GM19328 (cell line): ENCODE measurements around the gene NTM.

Experiments
- ATAC-seq: cut with Tn5 transposase; IDR thresholded peaks from one replicate; pipeline ENCODE4 v1.9.1; 2021; ENCODE audit warnings: mild to moderate bottlenecking, moderate library complexity; ENCODE audit not compliant: unreplicated experiment

Gene NTM

DNA sequence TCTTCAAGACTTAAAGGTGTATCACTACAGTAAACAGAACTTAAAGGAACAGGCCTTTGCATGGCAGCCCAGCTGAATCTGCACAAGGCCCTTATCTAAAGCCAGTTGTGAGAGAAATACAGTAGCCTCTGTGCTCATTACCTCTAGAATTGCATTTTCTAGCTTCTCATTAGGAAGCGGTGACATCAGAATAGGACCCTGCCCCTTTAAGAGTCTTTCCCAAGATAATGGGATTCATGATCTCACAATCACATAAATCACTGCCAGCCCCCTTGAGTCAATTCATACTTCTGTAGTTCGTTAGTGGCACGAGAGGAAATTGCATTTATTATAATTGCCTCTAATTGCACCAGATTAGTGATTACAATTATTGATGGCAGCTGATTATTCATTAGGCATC is 170.3 kb downstream of the NTM start:
- ATAC-seq = no peak

DNA sequence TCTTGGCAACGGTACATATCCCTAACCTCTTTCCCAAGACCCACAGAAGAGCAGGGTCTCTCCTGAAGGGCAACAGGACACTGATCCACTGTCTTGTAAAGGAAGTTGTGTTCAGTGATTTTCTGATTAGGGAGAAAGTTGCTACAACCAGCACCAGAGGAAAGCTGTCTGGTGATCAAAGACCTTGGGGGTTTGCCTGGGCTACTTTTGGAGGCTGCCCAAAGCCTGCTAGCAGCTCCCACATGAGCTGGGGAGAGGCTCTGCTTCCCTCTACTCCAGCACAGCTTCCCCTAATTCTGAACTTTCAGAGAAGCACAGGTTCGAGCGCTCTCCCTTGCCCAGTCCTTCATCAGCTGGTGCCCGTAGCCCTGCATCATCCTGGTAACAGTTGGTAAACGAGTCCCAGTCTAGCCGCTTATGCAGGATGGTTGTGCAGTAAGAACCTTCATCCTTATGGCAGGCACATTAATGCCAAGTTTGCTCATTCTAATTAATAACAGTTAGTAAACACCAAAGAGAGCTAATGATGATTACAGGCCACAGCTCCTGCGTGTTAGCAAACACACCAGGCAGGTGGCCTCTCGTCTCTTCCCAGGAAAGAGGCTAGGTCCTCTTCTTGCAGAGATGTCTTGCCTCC is 173.1 kb downstream of the NTM start:
- no peak for ATAC-seq

DNA sequence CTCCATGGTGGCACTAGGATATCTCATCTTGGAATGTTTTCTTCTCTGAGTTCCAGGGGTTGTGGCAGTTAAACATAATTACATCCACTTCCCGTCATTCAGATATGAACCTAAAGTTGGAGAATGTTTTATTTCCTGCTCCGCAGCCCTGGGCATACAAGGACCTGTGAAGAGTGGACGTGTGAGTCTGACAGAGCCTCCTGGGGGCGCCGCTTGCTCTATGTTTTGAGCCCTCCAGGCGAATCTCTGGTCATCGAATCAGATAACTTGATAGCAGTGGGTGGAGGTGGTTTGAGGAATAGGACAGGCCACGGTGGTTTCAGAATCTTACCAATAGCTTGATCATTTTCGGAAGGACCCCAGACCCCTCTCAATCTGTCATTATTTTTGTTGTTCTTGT is 174.2 kb downstream of the NTM start:
- ATAC-seq = no peak

DNA sequence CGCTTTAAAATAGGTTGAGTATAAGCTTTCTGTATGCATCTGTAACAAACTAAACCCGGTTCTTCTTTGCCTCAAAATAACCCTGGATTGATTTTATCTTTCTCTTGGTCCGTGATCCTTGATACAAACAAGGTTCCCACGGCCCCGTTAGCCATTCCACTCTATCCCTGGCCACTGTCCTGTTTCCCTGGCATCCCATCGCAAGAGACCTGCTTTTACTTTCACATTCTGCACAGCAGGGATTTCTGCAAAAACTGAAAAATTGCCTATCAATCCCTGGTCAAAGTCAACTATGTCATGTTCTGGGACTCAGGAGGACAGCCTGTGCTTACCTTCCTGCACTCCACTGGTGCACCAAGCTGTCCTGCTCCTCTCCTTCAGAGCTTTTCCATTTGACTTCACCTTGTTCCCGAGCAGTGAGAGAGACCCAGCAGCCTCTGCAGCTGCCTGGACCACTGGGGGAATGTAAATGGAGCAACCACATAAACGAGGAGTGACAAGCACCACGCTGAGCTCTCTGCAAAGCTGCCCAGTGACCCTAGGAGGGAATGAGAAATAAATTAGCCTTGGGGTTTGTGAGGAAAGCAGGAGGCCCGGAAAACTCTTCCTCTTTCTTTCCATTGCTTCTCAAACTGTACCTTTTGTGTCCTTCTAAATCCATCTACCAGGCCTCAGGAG is 175.9 kb downstream of the NTM start:
- ATAC-seq = no peak

DNA sequence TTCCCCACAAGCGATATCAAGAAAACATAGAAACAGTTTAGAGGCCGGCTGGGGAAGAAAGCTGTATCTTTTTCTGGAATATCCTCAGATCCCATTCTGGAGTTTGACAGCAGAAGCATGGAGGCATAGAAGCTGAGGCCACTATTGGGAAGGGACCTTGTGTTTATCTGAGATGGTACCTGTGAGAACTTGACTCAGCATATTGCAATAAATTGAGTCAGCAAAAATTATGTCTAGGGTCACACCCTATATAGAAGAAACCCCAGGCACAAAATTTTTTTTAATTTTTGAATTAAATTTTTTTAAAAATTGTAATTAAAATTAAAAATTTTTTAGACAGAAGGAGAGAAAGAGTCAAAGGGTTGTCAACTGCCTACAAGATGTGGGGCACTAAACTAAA is 178.7 kb downstream of the NTM start:
- ATAC-seq = no peak

DNA sequence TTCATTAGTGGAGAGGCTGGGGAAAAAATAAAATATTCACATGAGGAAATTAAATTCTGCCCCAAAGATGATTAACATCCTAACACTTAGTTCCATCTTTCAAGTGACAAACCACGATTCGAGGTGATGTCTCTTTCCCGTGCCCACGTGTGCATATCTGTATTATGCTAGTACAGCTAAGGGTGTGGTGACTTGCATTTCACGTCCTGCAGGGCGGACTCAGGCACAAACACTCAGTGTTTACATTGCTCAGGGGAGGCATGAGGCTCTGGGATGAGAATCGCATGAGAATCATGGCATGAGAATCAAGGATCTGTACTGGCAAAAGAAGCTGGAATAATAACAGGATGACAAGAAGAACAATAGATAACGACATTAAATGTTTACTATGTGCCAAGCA is 179.4 kb downstream of the NTM start:
- no peak for ATAC-seq

DNA sequence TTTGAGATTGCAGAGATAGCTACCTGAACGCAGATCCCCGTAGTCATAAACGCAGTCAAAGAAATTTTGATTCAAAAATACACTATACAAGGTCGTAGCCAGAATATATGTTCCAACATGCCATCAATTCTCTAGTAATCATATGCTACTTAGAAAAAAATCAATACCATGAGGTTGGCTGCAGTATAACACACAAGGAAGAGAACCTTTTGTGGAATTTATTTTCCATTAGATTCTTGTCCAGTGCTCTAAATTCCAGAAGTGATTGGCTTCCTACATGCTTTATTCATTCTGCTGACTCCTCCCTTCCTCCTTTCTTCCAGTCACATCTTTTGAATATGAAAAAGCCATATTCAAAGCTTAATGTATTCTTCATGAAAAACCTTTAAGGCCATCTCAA is 189.9 kb downstream of the NTM start:
- no peak for ATAC-seq

DNA sequence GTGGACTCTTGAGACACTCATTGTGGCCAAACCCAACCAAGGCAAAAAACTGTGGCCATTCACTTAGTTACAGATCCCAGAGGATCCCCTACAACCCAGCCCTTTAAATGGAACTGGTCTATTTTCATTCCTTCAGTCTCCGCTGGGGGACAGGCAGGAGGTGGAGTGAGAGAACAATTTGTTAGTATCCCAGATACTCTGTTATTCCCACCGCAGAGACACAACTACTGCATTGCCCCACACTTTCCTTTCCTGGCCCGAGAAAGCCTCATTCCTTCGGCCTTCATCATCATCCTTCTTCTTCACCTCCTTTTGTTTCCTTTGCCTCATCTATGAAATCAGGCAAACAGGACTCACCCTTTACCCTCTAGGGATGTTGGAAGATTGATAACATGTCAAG is 191.1 kb downstream of the NTM start:
- ATAC-seq = no peak

DNA sequence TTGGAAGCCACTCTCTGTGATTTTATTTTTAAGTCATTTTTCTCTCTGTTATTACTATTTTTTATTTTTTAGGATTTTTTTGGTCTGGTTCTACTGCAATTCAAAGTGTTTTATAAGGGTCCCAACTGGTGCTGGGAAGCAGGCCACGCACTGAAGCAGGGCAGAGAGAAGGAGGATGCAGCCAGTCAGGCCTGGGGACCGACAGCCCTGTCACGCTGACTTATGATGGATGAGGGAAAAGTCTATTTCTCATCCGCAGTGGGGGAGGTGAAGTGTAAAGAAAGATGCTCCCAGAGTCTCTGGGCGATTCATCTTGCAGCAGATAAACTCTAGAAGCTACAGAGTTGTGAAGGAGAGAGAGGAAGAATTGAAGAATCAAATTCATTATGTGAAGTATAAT is 191.6 kb downstream of the NTM start:
- no peak for ATAC-seq

DNA sequence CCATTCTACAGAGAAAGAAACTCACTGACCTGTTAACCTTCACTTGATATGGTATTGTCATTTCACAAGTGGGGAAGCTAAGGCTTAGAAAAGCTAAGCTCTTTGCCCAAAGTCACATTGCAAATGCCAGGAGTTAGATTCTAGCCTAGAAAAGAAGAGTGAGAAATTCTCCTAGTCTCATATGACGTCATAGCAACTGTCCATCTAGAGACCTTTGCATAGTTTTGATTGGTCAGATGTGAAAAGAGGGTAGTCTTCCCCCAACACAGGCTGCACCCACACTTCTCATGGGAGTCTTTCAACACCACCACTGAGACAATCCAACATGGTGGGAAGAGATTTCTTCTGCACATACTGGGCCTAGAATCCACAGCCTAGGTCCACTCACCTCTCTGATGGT is 197.9 kb downstream of the NTM start:
- no peak for ATAC-seq

DNA sequence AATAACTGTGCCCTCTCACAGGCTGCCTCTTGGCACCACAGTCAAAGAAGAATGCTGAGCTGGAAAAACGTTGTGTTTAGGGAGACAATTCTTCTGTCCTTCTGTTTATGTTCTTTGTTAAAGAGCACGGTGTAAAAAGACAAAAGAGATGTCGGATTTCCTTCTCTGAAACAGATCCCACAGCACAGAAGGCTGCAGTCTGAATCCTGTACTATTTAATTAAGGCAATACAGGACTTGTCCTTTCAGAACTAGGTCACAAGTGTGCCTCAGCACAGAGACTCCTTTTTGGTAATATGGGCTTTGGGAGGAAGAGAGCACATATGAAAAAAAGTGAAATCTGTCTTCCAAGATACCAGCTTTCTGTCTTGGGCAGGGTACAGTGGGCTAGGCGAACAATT is 201.2 kb downstream of the NTM start:
- no peak for ATAC-seq

DNA sequence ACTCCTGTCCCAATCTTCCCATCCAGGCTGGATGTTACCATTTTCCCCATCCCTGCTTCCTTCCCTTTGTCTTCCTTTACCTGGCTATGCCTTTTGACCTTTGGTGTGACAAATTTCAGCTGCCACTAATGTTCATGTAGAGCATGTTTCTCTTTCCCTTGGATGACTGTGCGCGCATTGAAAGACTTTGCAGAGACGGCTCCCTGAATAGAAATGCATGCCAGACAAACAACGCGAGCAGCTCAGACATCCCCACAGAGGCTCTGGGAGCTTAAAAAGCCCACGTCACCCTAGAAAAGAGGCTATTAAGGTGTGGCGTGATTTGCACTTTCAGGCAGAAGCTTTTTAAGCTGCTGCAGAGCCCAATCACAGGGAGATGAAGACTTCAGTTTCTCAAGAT is 202.0 kb downstream of the NTM start:
- no peak for ATAC-seq

DNA sequence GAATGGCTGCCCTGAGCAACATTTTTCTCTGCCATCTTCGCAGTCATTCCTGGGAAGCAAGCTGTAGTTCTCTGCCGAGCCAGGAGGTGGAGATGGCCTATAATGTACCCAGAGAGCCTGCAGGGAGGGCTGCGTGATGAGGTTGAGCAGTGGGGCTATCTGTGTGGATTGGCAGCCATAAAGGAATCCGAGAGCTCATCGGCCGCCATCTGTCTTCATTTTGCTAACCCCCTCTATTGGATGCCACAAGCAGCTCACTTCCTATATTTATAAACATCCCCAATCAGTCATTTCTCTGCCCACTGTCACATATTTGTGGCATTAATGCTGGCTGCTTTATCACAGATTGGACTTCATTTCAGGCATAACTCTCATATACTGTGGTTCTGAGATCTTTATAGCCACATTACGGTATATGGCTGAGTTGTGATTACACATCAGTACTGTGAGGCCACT is 209.5 kb downstream of the NTM start:
- ATAC-seq = no peak

DNA sequence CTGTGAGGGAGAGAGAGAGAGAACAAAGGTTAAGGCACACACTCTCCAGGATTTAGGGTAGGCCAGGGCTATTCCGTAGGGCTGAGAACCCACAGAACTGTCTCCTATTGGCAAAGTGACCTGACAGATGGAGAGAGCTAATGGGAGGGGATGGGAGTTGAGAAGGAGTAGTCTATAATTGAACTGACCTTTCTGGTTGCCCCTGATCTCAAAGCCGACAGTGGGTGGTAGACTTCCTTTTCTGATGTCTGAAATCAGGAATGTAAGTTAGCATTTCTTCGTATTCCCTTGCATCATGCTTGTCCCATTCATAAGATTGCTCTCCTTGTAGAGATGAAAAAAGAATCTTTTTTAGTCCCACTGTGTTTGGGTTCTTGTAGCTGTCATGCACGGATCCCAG is 210.1 kb downstream of the NTM start:
- ATAC-seq = no peak

DNA sequence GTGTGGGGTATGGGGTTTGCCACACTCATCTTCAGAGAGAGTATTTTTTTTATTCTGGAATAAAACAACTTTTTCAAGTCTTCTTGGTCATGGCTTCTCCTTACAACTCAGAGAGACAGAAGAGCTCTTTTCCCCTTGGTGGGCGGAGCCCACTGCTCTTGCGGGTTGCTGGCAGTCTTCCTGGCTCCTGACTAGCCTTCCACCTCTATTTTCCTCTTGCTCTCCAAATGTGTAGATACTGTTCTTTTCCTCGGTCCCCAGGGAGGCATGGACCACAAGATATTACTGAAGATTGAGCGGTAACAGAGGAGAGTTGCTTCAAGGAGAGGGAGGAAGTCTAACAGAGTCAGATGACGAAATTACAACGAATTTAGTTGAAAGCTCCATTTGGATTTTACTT is 210.6 kb downstream of the NTM start:
- no peak for ATAC-seq

DNA sequence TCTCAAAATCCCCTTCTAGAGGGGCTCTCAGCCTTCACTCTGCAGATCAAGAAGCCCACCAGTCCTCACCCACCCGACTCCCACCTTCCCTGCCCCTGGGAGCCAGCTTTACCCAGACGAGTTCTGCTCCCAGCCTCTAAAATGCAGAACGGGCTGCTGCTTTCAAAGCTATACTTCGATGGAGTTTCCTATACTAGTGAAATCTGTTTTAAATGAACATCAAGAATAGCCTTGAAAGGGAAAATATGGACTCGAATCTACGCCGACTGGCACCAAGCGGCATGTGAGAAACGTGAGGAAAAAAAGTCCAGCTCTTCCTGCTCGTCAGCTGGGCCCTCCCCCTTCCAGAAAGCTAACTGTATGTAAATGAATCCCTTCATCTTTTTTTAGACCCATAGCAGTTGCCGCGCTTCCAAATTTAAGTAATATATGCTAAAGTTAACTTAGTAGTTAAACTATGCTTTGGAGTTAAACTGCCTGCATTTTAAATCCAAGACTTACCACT is 211.7 kb downstream of the NTM start:
- ATAC-seq = no peak

DNA sequence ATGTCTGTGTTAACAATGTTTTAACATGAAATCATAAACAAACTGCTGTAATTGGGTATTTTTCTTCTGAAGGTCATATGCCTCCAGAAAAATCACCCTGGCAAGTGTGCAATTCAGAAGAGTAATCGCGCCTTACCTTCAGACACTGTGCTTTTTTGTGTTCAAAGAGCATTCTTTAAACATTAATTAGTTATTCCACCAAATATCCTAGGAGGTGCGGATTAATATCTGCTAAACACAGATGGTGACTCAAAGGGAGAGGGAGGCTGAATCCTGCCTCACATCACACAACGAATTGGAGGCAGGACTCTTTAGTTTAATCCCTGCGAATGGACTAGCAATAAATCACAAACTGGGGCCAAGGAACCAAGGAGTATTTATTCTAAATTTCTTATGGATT is 213.0 kb downstream of the NTM start:
- ATAC-seq = no peak

DNA sequence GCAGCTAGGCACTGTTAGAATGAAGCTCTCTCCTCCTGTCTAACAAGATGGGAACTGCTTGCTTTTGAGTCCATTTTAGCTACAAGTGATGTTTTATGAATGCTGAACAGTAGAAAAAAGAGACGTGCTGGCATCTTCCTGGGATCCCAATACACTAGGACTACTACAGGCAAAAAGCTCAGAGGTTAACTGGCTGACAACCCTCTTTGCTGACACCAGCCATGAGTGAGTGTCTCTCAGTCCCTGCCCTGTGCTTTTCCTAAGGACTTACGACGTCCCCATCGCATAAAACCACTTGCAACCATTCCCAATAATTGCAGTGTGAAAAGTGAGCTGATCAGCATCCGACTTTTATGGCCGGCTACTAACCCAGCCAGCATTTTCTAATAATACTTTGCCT is 213.5 kb downstream of the NTM start:
- ATAC-seq = no peak

DNA sequence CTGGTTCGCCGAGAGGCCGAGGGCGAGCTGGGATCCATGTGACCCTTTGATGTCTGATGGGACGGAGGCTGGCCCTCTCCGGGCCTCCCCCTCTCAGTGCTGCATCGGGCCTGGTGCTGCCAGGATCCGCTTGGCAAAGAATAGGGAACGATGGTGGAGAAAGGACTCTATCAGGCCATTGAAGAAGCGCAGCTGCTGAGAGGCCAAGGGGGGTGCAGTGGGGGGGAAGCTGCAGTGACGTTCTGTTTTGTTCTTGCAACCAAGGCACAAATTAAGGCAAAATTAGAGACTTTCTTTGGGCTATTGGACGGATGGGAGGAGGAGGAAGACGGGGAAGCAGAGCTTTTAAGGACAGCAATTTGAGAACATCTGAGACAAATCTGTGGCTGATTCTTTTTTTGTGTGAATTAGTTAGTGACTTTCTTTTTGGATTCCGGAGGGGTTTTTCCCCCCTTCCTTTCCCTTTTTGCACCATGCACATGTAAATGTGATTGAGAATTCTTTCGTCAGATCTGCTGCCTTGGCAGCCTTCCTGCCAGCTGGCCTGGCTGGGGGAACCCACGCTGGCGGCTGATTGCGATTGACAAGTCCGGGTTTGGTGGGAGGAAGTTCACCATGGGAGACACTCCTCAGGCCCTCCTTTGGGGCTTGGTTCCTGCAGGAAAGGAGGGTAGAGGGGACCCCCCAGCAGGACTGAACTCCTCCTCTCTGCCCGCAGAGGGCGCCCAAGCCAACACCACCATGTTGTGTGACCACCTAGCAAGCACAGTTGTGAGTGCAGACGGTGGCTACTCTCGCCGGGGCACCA is 214.6 kb downstream of the NTM start:
- no peak for ATAC-seq

DNA sequence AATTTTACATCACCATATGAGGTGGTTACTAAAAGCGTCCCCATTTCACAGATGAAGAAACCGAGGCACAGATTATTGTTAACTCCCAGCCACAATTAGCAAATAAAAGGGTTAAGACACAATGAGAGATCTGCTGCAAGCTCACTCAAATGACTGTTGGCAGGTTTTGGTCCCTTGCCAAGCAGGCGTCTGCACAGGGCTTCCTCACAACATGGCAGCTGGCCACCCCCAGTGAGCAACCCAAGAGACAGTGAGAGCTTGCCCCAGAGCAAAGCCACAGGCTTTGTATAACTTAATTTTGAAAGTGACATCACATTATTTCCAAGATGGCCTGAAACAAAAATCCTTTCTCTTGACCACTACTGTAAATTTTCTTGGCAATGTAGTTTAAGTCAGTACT is 217.6 kb downstream of the NTM start:
- ATAC-seq = no peak

DNA sequence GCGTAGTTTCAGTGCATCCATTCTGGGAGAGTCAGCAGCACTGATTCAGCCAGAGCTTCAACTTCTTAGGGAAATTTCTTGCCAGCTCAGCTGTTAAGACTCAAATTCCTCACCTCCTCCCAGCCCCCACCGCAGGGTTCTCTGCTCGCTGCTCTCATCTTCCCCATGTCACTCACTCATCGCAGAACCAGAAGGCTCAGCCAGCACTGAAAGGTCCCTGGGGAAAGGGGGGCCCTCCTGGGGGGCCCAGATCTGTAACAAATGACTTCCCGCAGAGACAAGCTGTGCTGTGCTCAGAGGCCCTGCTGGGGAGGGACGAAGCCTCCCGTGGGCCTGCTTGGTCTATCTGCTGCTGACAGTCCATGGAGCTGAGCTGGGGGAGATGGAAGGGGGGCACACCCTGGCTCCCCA is 220.6 kb downstream of the NTM start:
- no peak for ATAC-seq

DNA sequence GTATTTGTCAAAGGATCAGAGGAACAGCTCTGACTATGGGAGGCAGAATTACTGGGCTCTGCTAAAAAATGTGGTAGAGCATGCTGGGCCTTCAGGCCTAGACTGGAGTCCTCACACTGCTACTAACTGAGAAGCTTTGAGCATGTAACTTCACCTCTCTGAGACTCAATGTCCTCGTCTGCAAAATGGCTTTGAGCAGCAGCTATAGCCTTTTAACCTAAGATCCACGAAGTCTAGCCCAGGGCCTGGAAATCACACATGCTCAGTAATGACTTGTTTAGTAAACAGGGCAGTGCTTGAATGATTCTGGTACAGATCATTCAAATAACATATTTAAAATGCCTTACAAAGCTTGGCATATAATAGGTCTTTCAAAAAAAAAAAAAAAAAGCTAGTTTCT is 221.7 kb downstream of the NTM start:
- ATAC-seq = no peak
